ENCODE results near the gene KNG1. TPM values are rescaled to one million over a fixed set of nuclear protein-coding genes. Genes with fewer than 3 reads are reported as not detected.

KNG1 gene
- total RNA-seq, 1 donor from 2014 or later = 0.37 TPM

DNA sequence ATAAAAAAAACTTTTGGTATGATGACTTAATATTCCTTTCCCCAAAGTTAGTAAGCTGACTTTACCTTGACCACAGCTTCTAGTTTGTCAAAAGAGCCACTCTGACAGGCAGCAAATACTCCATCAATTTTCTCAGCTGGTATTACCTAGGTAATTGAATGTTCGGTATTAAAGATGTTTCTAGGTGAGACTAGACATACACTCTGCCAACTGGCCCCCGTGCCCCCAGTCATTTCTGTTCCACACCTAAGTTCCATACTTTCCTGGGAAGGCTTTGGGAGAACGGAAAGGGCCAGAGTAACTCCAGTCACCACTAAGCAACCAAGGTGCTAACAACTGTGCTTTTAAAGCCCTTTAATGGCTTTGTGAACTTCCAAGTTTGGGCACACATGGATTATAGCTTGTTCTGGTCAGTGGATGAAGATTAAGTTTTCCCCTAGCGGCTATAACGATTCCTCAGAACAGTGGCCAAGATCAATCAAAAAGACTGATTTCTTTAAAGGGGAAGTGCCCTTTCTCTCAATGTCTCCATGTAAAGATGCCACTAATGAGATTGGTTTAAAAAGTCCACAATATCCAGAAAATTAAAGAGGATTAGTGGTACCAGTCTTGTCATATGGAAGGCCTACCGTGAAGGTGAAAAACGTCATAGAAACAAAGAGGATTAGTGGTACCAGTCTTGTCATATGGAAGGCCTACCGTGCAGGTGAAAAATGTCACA, 73.3 kb downstream of the KNG1 start:
- DNase-seq (no peak), ATAC-seq (peak; percentile 23)
- intact Hi-C loops (cut with micrococcal nuclease) = no loop called here

Small RNAs within 50 kb of the gene (microRNA-seq; reads per million reads assigned to microRNA genes)
- 3.9 reads per million for gene MIR1248 (ENCODE audit: borderline number of aligned reads)

Other genes starting within 250 kb of the KNG1 start
- gene CRYGS, start 173.0 kb upstream of the KNG1 start, total RNA-seq = 0.55 TPM
- gene TBCCD1, start 150.0 kb upstream of the KNG1 start, total RNA-seq = 7.1 TPM
- 23.6 TPM for gene DNAJB11, start 146.6 kb upstream of the KNG1 start, total RNA-seq
- gene AHSG, start 104.3 kb upstream of the KNG1 start, total RNA-seq = not detected
- not detected for gene FETUB, start 77.0 kb upstream of the KNG1 start, total RNA-seq
- gene HRG, start 51.3 kb upstream of the KNG1 start, total RNA-seq = not detected
- gene EIF4A2, start 66.2 kb downstream of the KNG1 start, total RNA-seq = 455 TPM
- 9.7 TPM for gene RFC4, start 89.1 kb downstream of the KNG1 start, total RNA-seq
- gene ADIPOQ, start 125.4 kb downstream of the KNG1 start, total RNA-seq = 4.0 TPM
- 75.9 TPM for gene ST6GAL1, start 213.2 kb downstream of the KNG1 start, total RNA-seq

Measured in left ventricle myocardium superior (tissue), 1 donor.